Measurements from ENCODE around the gene GBE1.

Gene GBE1

DNA sequence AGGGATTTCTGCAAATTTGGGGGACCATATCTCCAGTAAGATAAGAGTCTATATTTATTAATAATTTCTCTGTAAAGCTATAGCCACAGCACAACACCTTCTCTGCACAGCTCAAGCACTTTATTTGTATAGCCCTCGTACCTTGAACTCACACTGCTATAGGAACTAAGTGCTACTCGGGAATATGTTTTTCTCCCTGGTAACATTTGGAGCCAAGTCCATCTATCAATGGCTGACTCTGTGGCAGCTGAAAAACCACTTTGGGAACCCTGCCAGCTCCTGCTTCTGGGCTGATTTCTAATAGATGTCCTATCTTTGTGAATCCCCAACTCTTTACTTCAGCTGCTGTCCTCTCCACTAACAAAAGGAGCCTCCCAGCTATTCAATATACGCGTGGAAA, 298.5 kb downstream of the GBE1 start:
- no peak for DNase-seq

DNA sequence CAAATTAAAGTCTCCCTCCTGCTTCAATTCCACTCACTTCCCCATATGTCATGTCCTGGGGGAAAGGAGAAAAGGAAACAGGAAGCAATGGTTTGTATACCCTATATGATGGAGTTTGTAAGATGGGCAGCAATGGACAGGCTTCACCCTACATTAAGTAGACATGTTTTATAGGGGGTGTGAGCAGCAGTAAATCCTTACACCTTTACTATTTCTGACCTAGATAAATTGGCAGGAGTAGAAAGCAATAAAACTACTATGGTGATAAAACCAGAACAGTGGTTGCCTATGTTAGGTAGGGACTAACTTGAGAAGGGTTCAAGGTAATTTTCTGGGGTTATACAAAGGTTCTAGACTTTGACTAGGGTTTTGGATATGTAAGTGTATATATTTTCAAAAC, 301.7 kb downstream of the GBE1 start:
- no peak for DNase-seq

DNA sequence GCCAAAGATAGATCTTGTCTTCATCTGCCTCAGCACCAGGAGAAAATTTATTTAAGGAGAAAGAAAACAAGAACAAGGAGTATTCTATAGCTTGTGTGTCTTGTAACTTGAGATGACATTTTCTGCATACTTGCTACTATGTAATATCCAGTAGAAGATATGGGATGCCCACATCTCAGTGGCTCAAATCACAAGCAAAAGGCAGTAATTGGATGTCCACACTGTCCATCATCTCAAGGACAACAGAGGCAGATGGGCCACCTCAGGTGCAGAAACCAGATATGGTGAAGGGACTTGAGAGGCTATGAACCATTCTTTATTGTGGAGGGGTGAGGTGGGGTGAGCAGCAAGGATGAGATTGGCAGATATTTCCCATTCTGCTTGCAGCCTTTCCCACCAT, 309.0 kb downstream of the GBE1 start:
- no peak for DNase-seq

DNA sequence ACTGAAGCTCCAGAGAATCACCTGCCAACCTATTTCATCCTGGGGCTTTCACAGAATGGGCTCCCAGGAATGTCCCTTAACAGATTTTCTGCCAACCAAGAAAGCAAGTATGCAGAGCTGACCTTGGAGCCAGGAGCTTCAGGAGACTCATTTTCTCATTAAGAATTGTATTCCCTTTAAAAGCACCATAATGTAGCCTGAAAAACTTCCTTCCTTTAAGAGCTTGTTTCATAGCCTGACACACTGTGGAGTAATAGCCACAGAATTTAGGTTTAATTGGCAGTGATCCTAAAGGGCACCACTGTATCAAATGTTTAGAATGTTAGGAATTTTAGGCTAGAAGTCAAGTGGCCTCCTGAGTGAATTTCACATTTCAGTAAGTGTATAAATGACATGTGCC, 309.8 kb downstream of the GBE1 start:
- DNase-seq: no peak

DNA sequence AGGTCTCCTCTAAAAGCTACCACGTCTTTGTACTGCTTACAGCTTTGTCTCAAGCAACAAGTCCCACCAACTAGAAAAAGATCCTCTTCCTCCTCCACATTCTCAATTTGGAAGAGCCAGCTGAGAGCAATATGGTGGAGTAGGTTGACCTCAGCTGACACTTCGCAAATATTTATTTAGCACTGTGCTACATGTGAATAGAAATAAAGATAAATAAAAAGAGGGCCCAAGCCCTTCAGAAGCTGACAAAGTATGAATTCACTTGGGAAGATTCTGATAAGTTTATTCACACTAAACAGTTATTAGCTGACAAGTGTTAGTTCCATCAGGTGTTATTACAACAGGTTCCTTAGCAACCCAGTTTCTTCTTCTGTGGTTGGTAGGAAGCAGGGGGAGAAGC, 310.3 kb downstream of the GBE1 start:
- no peak for DNase-seq

DNA sequence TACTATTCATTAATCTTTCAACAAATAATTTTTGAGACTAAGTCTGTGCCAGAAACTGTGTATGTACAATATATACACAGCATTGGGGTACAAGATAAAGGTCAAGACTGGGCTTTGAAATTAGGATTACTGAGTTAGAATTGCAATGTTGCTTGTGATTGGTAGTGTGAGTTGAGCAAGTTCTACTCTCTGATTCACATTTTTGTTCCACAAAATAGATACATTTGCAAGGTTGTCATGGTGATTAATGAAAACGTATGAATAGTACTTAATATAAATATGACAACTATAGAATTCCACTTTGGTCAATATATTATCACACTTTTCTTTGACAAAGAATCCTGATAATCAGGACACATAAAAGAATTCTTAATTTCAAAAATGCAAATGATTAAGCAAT, 314.6 kb downstream of the GBE1 start:
- no peak for DNase-seq

DNA sequence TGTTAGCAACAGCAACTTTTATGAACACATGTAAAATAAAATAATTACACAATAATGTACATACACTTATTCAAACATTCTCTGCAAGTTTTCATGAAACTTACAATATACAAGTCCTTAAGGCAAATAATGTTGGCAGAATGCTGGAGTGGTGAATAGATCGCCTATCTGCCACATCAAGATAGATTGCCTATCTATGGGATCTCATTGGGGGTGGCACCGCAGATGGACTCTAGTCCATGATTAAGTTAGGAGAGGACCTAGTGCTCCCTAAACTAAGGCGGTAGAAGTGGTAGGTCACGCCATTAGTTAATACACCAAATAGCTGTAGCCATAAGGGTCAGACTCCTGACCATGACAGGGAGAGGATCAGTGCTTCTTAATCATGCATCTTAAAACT, 315.7 kb downstream of the GBE1 start:
- DNase-seq: no peak

DNA sequence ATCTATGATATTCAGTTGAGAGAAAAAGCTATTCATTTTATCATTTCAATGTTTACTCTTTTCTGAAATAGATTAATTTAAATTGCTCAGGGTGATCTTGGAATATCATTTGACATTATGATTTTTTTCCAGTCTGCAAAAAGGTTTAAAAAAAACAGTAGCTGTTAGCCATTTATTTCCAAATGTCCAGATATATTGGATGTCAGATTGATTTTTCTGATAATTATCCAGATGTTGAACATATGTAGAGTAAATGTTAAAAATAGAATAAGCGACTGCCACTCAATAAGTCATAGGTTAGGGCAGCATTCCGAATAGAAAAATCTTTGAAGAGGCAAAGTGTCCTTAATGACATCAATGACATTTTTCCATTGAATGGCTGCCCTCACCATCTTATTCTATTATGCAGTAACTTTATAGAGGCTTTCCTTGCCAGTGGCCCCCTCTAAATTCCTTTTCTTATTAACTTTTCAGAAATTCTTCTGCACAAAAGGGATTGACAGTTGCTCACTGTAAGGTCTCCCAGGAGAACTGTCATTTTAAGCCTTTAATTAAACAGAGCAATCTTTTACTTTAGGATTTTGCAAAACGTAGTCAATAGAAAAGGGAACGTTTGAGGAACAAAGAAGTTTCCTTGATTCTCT, 316.5 kb downstream of the GBE1 start:
- DNase-seq: no peak

DNA sequence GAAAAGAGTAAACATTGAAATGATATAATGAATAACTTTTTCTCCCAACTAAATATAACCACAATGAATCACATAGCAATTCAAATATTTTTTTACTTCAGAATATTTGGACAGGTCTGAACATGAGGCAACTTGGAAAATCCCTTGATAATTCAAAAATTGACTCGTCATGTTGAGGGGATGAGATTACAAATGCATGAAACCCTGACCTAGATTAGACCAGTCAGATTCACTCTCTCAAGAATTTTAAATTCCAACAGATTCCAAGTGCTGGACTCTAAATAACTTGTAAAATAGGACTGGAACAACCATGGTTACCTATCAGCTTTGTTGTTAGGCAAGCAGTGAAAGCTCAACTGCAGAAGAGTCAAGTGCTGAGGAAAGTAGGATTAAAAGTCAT, 317.5 kb downstream of the GBE1 start:
- DNase-seq: no peak

DNA sequence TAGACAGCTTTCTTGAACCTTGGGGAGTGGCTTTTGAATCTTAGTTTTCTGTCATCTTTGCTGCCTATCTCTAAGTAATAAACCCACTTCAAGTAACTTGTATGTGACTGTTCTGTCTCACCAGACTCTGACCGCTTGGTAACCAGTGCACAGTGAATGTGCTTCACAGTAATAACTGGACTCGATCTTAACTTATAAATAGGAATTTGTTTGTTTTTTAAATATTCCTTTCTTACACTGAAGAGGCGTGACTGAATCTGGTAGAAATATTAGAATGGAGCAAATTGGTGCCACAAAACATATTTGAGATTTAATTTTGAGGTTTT, 318.0 kb downstream of the GBE1 start:
- no peak for DNase-seq

DNA sequence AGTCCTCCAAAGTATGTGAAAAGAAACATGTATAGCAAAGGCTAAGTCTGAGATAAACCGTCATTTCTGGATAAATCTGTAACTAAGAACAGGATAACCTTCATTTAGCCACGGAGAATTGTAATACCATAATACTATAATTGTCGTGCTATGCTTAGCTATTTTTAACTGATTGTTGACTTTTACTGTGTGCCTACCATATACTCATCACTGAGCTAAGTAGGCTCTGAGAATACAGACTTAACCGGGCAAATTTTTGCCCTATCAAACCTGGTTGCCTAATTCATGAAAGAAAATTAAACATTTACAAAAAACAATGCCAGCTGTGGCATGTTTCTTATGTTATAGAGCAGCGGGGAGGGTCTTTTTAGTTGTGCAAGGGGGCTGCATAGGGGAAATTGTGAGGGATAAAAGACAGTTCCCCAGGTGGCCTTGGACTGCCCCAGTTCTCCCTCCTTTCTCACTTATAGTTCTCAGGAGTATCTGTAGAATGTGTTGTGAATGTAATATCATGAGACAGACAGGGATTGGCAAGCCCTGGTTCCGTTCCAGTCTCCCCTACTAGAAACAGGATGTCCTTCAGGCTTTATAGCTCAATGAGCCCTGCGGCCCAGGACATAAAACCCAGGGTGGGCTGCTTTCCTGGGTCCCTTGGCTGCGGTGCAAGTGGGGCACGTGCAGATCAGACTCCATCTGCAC, 318.5 kb downstream of the GBE1 start:
- no peak for DNase-seq

DNA sequence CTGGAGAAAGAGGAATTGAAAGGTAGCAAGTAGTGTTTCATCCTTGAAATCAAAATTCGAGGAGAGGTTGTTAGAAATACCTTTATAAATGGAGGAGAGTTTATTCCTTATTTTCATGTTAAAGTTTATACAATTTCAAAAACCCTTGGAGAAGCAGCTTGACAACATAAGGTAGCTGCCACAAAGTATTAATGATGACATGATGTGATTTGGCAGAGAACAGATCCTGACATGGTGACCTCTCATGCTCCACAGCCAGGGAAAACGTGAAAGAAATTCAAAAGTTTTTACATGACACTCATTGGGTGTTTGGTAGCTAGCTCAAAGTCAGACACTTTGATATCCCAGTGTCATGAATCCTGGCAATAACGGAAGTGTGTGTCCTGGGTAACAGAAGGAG, 320.8 kb downstream of the GBE1 start:
- DNase-seq: no peak
